Keratinocyte (primary cell): ENCODE data around the gene GANAB. TPM values are rescaled to one million over a fixed set of nuclear protein-coding genes. Genes with fewer than 3 reads are reported as not detected.

Source experiments
- DNase-seq: peaks from one replicate; pipeline ENCODE4 v3.0.0-alpha.2; 2011; ENCODE audit warnings: low read depth, missing footprints, low spot score
- FAIRE-seq: peaks from 2 replicates; lab custom pipeline; 2011; peaks lifted over from hg19 to GRCh38; lab: Jason Lieb, UNC
- H2AFZ ChIP-seq: 2 replicates; pipeline ENCODE4 v1.6.0; 2012; ENCODE audit warnings: low read length, control low read depth, inconsistent platforms; ENCODE audit not compliant: control insufficient read depth
- H3K27ac ChIP-seq: 2 replicates; pipeline ENCODE4 v1.5.1; 2011; ENCODE audit warnings: low read length; ENCODE audit not compliant: control insufficient read depth, insufficient read depth
- H3K27me3 ChIP-seq: 3 replicates; pipeline ENCODE4 v1.6.0; 2011; ENCODE audit warnings: low read length; ENCODE audit not compliant: control insufficient read depth, insufficient read depth; ENCODE audit errors: extremely low read depth
- H3K36me3 ChIP-seq, 2 experiments: 2 replicates in 1 of 2; 3 replicates in 1 of 2; pipeline ENCODE4 v1.5.1; 2011; ENCODE audit warnings: low read length in 2 of 2, mild to moderate bottlenecking in 1 of 2; ENCODE audit not compliant: control insufficient read depth in 2 of 2, insufficient read depth in 2 of 2; ENCODE audit errors: extremely low read depth in 1 of 2
- H3K4me1 ChIP-seq: 3 replicates; pipeline ENCODE4 v1.5.1; 2011; ENCODE audit warnings: low read length; ENCODE audit not compliant: control insufficient read depth, insufficient read depth; ENCODE audit errors: extremely low read depth
- H3K4me2 ChIP-seq: 3 replicates; pipeline ENCODE4 v1.6.0; 2011; ENCODE audit warnings: low read depth, low read length; ENCODE audit not compliant: control insufficient read depth, insufficient read depth; ENCODE audit errors: extremely low read depth
- H3K4me3 ChIP-seq, 3 experiments: fragments of 200-600 bp in 1 of 3; sonication (generic) in 1 of 3; 2 replicates in 2 of 3; 3 replicates in 1 of 3; pipeline ENCODE4 v1.5.1; 2011 to 2016; ENCODE audit warnings: low read length in 3 of 3, mild to moderate bottlenecking in 3 of 3, control low read depth in 2 of 3, inconsistent platforms in 1 of 3, low read depth in 1 of 3, mixed read lengths in 1 of 3, mixed run types in 1 of 3, moderate library complexity in 1 of 3; ENCODE audit not compliant: control insufficient read depth in 2 of 3, insufficient read depth in 2 of 3; ENCODE audit errors: extremely low read depth in 1 of 3
- H3K79me2 ChIP-seq: 2 replicates; pipeline ENCODE4 v1.6.0; 2012; ENCODE audit warnings: low read length; ENCODE audit not compliant: control insufficient read depth, insufficient read depth
- H3K9ac ChIP-seq: 3 replicates; pipeline ENCODE4 v1.6.0; 2011; ENCODE audit warnings: low read length; ENCODE audit not compliant: control insufficient read depth, insufficient read depth; ENCODE audit errors: extremely low read depth
- H3K9me1 ChIP-seq: 3 replicates; pipeline ENCODE4 v1.6.0; 2011; ENCODE audit warnings: low read length; ENCODE audit not compliant: control insufficient read depth, insufficient read depth; ENCODE audit errors: extremely low read depth
- H3K9me3 ChIP-seq: 2 replicates; pipeline ENCODE4 v1.5.1; 2012; ENCODE audit warnings: low read depth, low read length; ENCODE audit not compliant: control insufficient read depth
- H4K20me1 ChIP-seq: 3 replicates; pipeline ENCODE4 v1.6.0; 2011; ENCODE audit warnings: low read length; ENCODE audit not compliant: control insufficient read depth, insufficient read depth; ENCODE audit errors: extremely low read depth
- CTCF ChIP-seq, 3 experiments: IDR thresholded peaks in 1 of 3; conservative IDR thresholded peaks in 1 of 3; optimal IDR thresholded peaks in 1 of 3; 2 replicates in 2 of 3; 3 replicates in 1 of 3; pipeline versions ENCODE3 to v1.5.1; 2011; ENCODE audit warnings: low read length in 3 of 3, mild to moderate bottlenecking in 3 of 3, moderate library complexity in 2 of 3, control low read depth in 1 of 3, inconsistent platforms in 1 of 3; ENCODE audit not compliant: insufficient read depth in 2 of 3; ENCODE audit errors: extremely low read depth in 1 of 3
- EZH2 ChIP-seq: IDR thresholded peaks from one replicate; pipeline ENCODE4 v1.6.1; 2012; ENCODE audit warnings: inconsistent platforms, mild to moderate bottlenecking, low read length, moderate library complexity
- dilution Hi-C: fragments of 300-500 bp; cut with MboI; formaldehyde crosslinking; loops from one replicate; pipeline ENCODE4 v1.7.0; 2020; ENCODE audit warnings: low sequenced_read_pairs; ENCODE audit not compliant: extremely low pct_ligation_motif_present
- polyA plus RNA-seq, 5 experiments: library from polyadenylated mRNA; depleted of rRNA in 3 of 5; stranded (reverse) in 3 of 5; stranded (forward) in 1 of 5; unstranded in 1 of 5; fragments of >200 nt; gene quantifications; 1 replicate in 1 of 5; 2 replicates in 3 of 5; 3 replicates in 1 of 5; pipeline versions ENCODE4 v1.2.1 to v1.2.3, GENCODE V29; 2011 to 2012; ENCODE audit warnings: missing spikeins in 2 of 5, low read depth in 1 of 5, low replicate concordance in 1 of 5

The GANAB gene
- polyA plus RNA-seq, 1 donor (not counting 4 experiments of a cell fraction or from before 2014, with no cell fraction given) = 153 TPM

GRCh38 chr11:62648185-62648966 is 2.0 kb upstream of the GANAB start:
- dilution Hi-C loops = no loop called here
- Histone ChIP-seq H3K27me3 (no peaks in the 10 kb centered on the region), H2AFZ (no peak overlapping the region), H3K4me1 (peaks cover 22% of the 10 kb centered on the region), H3K9me3 (no peaks in the 10 kb centered on the region), H3K36me3 (peaks cover 16 to 21% of the 10 kb centered on the region in 2 experiments), H3K4me2 (no peak overlapping the region), H4K20me1 (no peaks in the 10 kb centered on the region), H3K9ac (no peak overlapping the region), H3K27ac (no peak overlapping the region), H3K4me3 (no peak overlapping the region), H3K79me2 (peaks cover 58% of the 10 kb centered on the region), H3K9me1 (no peaks in the 10 kb centered on the region)
- DNase-seq = no peak
- no peak for FAIRE-seq
- no peak for TF ChIP-seq CTCF (optimal IDR thresholded peaks at IDR 0.05 in 1 of 3, IDR thresholded peaks at IDR 0.05 in 1 of 3, conservative IDR thresholded peaks at IDR 0.05 in 1 of 3; ENCODE audit: extremely low read depth in 1 of 3, insufficient read depth in 2 of 3, low read length in 3 of 3)
- no peak for TF ChIP-seq EZH2

GRCh38 chr11:62647609-62648005 is 1.2 kb upstream of the GANAB start:
- Histone ChIP-seq H4K20me1 (no peaks in the 10 kb centered on the region), H2AFZ (no peak overlapping the region), H3K4me3 (no peak overlapping the region), H3K4me2 (no peak overlapping the region), H3K4me1 (peaks cover 22% of the 10 kb centered on the region), H3K9me1 (no peaks in the 10 kb centered on the region), H3K79me2 (peaks cover 57% of the 10 kb centered on the region), H3K9ac (no peak overlapping the region), H3K9me3 (no peaks in the 10 kb centered on the region), H3K36me3 (peaks cover 16 to 21% of the 10 kb centered on the region in 2 experiments), H3K27me3 (no peaks in the 10 kb centered on the region), H3K27ac (no peak overlapping the region)
- dilution Hi-C loops = no loop called here
- no peak for TF ChIP-seq CTCF (optimal IDR thresholded peaks at IDR 0.05 in 1 of 3, IDR thresholded peaks at IDR 0.05 in 1 of 3, conservative IDR thresholded peaks at IDR 0.05 in 1 of 3; ENCODE audit: extremely low read depth in 1 of 3, insufficient read depth in 2 of 3, low read length in 3 of 3)
- TF ChIP-seq EZH2 = no peak
- no peak for FAIRE-seq
- DNase-seq = no peak
